ENCODE measurements around the gene MRPS9.

The MRPS9 gene

DNA sequence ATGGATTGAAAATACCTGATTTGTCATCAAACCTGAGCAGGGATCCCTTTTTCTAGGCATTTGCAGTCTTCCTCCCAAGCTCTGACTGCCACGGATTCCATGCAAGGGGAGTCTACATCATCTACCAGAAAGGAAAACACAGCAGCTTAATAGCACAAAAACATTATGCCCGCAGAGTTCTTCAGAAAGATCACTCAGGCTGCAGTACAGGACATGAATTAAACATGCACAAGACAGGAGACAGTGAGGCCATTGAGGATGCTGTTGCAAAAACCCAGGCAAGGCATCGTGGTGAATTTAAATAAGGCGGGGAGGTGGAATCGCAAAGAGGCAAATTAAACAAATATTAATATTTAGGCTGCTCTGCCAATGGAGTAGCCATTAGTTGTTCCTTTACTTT, 88.5 kb downstream of the MRPS9 start:
- DNase-seq: no peak

- no peak for DNase-seq
These were observed 89.5 kb downstream of the MRPS9 start for GRCh38 chr2:105127289-105127915.

- no peak for DNase-seq
These were observed 91.9 kb downstream of the MRPS9 start for GRCh38 chr2:105129722-105130232.

DNA sequence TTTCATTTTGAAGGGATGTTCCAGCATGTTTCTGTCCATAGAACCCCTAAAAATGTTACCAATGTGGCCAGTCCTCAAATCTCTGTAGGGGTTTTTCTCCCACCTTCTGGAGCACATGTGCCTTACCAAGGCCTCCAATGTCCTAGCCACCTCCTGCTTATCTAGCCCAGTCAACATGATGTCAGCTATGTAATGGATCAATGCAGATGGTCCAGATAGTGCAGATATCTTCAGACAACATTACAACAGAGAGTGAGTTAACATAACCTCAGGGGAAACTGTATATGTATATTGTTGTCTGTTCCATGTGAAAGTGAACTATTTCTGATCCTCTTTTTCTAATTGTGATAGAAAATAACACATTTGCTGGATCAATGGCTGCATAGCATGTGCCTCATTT, 92.7 kb downstream of the MRPS9 start:
- DNase-seq: no peak

- no peak for DNase-seq
These were observed 96.2 kb downstream of the MRPS9 start for GRCh38 chr2:105134081-105134480.

- no peak for DNase-seq
These were observed 97.6 kb downstream of the MRPS9 start for GRCh38 chr2:105135436-105135835.

- no peak for DNase-seq
These were observed 98.5 kb downstream of the MRPS9 start for GRCh38 chr2:105136394-105136793.

- DNase-seq: no peak
These were observed 100.8 kb downstream of the MRPS9 start for GRCh38 chr2:105138643-105139042.

DNA sequence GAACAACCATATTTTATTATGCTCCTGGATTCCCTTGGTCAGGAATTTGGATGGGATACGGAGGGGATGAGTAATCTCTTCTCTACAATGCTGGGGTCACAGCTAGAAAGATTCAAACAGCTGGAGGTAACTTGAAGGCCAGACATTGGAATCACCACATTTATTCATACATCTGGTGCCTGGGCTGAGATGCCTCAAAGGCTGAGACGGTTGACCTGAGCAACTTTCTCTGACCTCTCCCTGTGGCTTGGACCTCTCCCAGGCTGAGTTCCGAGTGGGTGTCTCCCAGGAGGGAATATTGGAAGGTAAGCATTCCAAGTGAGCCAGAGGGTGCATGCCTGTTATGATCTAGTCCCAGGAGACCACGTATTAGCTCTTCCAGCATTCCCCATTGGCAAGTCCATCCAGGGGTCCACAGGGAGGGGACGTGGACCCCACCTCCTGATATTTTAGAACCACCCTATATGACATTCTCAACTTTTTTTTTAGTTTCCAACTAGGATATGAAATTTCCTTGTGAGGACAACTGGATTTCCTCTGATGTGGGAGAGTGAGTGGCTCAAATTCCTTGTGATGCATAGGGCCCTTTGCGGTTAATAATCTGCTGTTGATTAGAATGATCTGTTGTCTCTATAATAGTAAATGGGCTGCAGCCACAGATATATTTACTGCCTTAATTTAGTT, 101.8 kb downstream of the MRPS9 start:
- no peak for DNase-seq

- DNase-seq: no peak
These were observed 102.3 kb downstream of the MRPS9 start for GRCh38 chr2:105140240-105140568.

DNA sequence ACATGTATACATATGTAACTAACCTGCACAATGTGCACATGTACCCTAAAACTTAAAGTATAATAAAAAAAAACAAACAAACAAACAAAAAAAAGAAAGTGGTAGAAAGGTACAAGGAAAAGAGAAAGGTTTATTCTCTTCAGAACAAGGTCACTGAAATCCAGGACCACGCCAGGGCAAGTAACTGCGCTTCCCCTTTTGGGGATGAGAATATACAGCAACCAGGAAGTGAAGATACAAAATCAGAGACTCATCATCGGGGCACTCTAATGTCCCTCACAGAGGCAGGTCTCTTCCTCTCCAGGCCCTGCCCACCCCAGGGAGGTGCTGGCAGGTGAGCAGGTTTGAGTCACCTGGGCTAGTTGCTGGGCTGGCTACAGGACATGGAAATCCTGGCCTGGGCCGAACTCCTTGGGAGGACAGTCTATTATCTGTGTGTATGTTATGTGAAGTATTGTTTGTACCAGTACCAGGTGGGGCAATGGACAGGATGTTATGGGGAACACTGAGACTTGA, 103.3 kb downstream of the MRPS9 start:
- no peak for DNase-seq

DNA sequence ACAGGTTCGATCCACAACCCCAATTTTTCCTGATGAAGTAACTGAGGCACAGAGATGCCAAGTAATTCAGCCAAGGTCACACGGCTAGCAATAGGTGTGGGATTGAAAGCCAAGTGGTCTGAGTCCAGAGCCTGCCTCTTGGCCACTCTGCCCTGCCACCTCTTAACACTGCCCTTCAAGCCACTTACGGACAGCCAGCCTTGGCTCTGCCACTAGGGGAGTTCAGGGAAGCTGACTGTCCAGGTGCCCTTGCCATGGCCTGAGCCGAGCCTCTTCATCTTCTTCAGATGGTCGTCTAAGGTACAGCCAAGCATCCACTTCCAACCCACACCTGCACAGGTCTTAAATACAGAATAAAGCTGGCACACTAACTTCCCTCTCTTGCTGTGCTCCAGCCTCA, 104.4 kb downstream of the MRPS9 start:
- DNase-seq: no peak

DNA sequence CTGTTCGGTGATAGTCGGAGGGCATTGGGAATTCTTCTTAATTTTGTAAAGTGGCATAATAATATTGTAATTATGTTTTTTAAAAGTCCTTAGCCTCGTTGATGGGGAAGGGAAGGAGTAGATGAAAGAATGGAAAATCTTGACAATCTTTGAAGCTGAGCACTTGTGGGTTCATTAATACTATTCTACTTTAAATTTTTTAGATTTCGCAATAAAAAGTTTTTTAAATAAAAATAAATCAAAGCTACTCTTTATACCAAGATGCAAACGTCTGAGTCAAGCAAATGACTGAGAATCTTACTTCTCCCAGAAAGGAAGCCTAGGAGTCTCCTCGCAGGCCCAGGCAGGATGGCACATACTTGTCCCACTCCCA, 105.2 kb downstream of the MRPS9 start:
- DNase-seq: no peak

- peak; percentile 25 for DNase-seq
These were observed 105.7 kb downstream of the MRPS9 start for GRCh38 chr2:105143467-105144151.

- DNase-seq: no peak
These were observed 106.5 kb downstream of the MRPS9 start for GRCh38 chr2:105144152-105144940.

GRCh38 chr2:105144941-105145300, 107.1 kb downstream of the MRPS9 start:
- DNase-seq: no peak

- no peak for DNase-seq
These were observed 111.4 kb downstream of the MRPS9 start for GRCh38 chr2:105149272-105149671.

Measured in NCI-H1436 (cell line).